ENCODE results near the gene USH1C.

Gene USH1C

GRCh38 chr11:17522655-17523054, 21.6 kb downstream of the USH1C start:
- no peak for DNase-seq

GRCh38 chr11:17521106-17521900, 22.9 kb downstream of the USH1C start:
- DNase-seq: no peak

- DNase-seq: no peak
Observed at GRCh38 chr11:17519061-17519885, 24.9 kb downstream of the USH1C start.

- no peak for DNase-seq
Observed at GRCh38 chr11:17518366-17518765, 25.9 kb downstream of the USH1C start.

GRCh38 chr11:17517186-17517585, 27.0 kb downstream of the USH1C start:
- no peak for DNase-seq

GRCh38 chr11:17516551-17517150, 27.6 kb downstream of the USH1C start:
- no peak for DNase-seq

- no peak for DNase-seq
Observed at GRCh38 chr11:17515443-17516176, 28.6 kb downstream of the USH1C start.

GRCh38 chr11:17514476-17514875, 29.7 kb downstream of the USH1C start:
- no peak for DNase-seq

GRCh38 chr11:17513853-17514252, 30.4 kb downstream of the USH1C start:
- no peak for DNase-seq

GRCh38 chr11:17512101-17512500, 32.1 kb downstream of the USH1C start:
- DNase-seq: no peak

GRCh38 chr11:17511571-17511970, 32.6 kb downstream of the USH1C start:
- no peak for DNase-seq

GRCh38 chr11:17510507-17511206, 33.6 kb downstream of the USH1C start:
- no peak for DNase-seq

- no peak for DNase-seq
Observed at GRCh38 chr11:17508791-17509190, 35.4 kb downstream of the USH1C start.

- no peak for DNase-seq
Observed at GRCh38 chr11:17508306-17508705, 35.9 kb downstream of the USH1C start.

- no peak for DNase-seq
Observed at GRCh38 chr11:17507773-17508172, 36.4 kb downstream of the USH1C start.

- DNase-seq: no peak
Observed at GRCh38 chr11:17506942-17507341, 37.3 kb downstream of the USH1C start.

- DNase-seq: no peak
Observed at GRCh38 chr11:17506314-17506713, 37.9 kb downstream of the USH1C start.

GRCh38 chr11:17505146-17505545, 39.1 kb downstream of the USH1C start:
- no peak for DNase-seq

GRCh38 chr11:17504330-17505107, 39.7 kb downstream of the USH1C start:
- DNase-seq: peak; percentile 75

GRCh38 chr11:17502630-17503029, 41.6 kb downstream of the USH1C start:
- no peak for DNase-seq

GRCh38 chr11:17500673-17501072, 43.5 kb downstream of the USH1C start:
- DNase-seq: no peak
